CD4-positive, alpha-beta T cell (primary cell): Measurements from ENCODE around the gene HS3ST5. TPM values are rescaled to one million over a fixed set of nuclear protein-coding genes. Genes with fewer than 3 reads are reported as not detected.

Experiments
- ATAC-seq: fragments of 200-7000 bp; cut with Tn5 transposase; one replicate; pipeline ENCODE4 v1.10.0; 2022; ENCODE audit warnings: mild to moderate bottlenecking; ENCODE audit not compliant: poor library complexity
- CTCF ChIA-PET: fragments of 350-600 bp; sonication (Branson Sonifier 250); formaldehyde crosslinking; loops from one replicate; lab custom pipeline; 2021; ENCODE audit warnings: antibody characterized with exemption, inconsistent platforms; lab: Charles Lee
- POLR2A ChIA-PET: fragments of 350-600 bp; sonication (Branson Sonifier 250); formaldehyde crosslinking; loops from one replicate; lab custom pipeline; 2021; ENCODE audit warnings: antibody characterized with exemption, inconsistent platforms; lab: Charles Lee
- DNase-seq, 14 experiments: peaks; one replicate each; pipeline ENCODE4 v3.0.0-alpha.2; 2013 to 2020; ENCODE audit warnings: mixed read lengths in 2 of 14
- H3K27ac ChIP-seq, 2 donors: one replicate each; pipeline versions ENCODE4 v1.5.1 to v1.7.0; 2013; ENCODE audit warnings: low read length in 2 of 2, low read depth in 1 of 2, mild to moderate bottlenecking in 1 of 2
- H3K27me3 ChIP-seq, 2 experiments: 1 replicate in 1 of 2; 2 replicates in 1 of 2; pipeline versions ENCODE4 v1.6.1 to v1.7.0; 2013; ENCODE audit warnings: low read length in 2 of 2, control low read depth in 1 of 2, mild to moderate bottlenecking in 1 of 2, moderate library complexity in 1 of 2; ENCODE audit not compliant: insufficient read depth in 2 of 2, control insufficient read depth in 1 of 2
- H3K36me3 ChIP-seq: one replicate; pipeline ENCODE4 v1.6.1; 2013; ENCODE audit warnings: low read length, control low read depth; ENCODE audit not compliant: insufficient read depth
- H3K4me1 ChIP-seq: one replicate; pipeline ENCODE4 v1.6.1; 2013; ENCODE audit warnings: low read length, control low read depth; ENCODE audit not compliant: insufficient read depth
- H3K4me3 ChIP-seq: one replicate; pipeline ENCODE4 v1.5.1; 2013; ENCODE audit warnings: mild to moderate bottlenecking, low read length, moderate library complexity
- H3K9me3 ChIP-seq, 2 experiments: 1 replicate in 1 of 2; 2 replicates in 1 of 2; pipeline versions ENCODE4 v1.6.1 to v1.7.0; 2013; ENCODE audit warnings: low read length in 2 of 2, mild to moderate bottlenecking in 2 of 2, control low read depth in 1 of 2, moderate library complexity in 1 of 2; ENCODE audit not compliant: control insufficient read depth in 1 of 2, insufficient read depth in 1 of 2
- H3K27ac Mint-ChIP-seq: one replicate; pipeline ENCODE4 v1.8.0; 2020; ENCODE audit warnings: mixed read lengths
- H3K27me3 Mint-ChIP-seq: one replicate; pipeline ENCODE4 v1.8.0; 2021; ENCODE audit warnings: mixed read lengths
- H3K36me3 Mint-ChIP-seq: one replicate; pipeline ENCODE4 v1.8.0; 2021; ENCODE audit warnings: low read depth, mixed read lengths
- H3K4me1 Mint-ChIP-seq: one replicate; pipeline ENCODE4 v1.8.0; 2021; ENCODE audit warnings: low read depth, mixed read lengths
- H3K4me3 Mint-ChIP-seq: one replicate; pipeline ENCODE4 v1.8.0; 2020; ENCODE audit warnings: mild to moderate bottlenecking, mixed read lengths
- H3K9me3 Mint-ChIP-seq: one replicate; pipeline ENCODE4 v1.8.0; 2020; ENCODE audit warnings: mixed read lengths
- intact Hi-C, 2 experiments: fragments of 100-400 bp; cut with DNase I in 1 of 2; cut with micrococcal nuclease in 1 of 2; formaldehyde crosslinking; loops; one replicate each; pipeline versions ENCODE4 v1.15.1 to v1.9.0; 2023 to 2025; cut with DNase I, micrococcal nuclease
- total RNA-seq, 174 experiments: library from RNA in 2 of 174; stranded (reverse) in 2 of 174; gene quantifications; one replicate each; pipeline ENCODE4 v1.2.3 and lab custom pipeline; 2021 to 2026
- TF ChIP-seq, protein P1 (sequence below): fragments of 200-600 bp; IDR thresholded peaks from one replicate; pipeline ENCODE4 v1.8.0; 2022; ENCODE audit warnings: antibody characterized with exemption, mild to moderate bottlenecking

The HS3ST5 gene
- total RNA-seq, 2 experiments from 2014 or later: not detected

- Histone ChIP-seq H3K27me3 (no peaks in the 10 kb centered on the region), H3K27ac (no peak overlapping the region), H3K4me1 (no peaks in the 10 kb centered on the region), H3K4me3 (no peak overlapping the region), H3K9me3 (no peaks in the 10 kb centered on the region), H3K36me3 (no peaks in the 10 kb centered on the region)
- TF ChIP-seq, protein P1, sequence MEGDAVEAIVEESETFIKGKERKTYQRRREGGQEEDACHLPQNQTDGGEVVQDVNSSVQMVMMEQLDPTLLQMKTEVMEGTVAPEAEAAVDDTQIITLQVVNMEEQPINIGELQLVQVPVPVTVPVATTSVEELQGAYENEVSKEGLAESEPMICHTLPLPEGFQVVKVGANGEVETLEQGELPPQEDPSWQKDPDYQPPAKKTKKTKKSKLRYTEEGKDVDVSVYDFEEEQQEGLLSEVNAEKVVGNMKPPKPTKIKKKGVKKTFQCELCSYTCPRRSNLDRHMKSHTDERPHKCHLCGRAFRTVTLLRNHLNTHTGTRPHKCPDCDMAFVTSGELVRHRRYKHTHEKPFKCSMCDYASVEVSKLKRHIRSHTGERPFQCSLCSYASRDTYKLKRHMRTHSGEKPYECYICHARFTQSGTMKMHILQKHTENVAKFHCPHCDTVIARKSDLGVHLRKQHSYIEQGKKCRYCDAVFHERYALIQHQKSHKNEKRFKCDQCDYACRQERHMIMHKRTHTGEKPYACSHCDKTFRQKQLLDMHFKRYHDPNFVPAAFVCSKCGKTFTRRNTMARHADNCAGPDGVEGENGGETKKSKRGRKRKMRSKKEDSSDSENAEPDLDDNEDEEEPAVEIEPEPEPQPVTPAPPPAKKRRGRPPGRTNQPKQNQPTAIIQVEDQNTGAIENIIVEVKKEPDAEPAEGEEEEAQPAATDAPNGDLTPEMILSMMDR: no peak
- ChIA-PET POLR2A (no interaction called here), CTCF (no interaction called here)
- no peak for ATAC-seq
- no peak overlapping the region for H3K27ac Mint-ChIP-seq
- DNase-seq: no peak
- H3K4me1 Mint-ChIP-seq: no peaks in the 10 kb centered on the region
- H3K36me3 Mint-ChIP-seq: no peaks in the 10 kb centered on the region
- intact Hi-C loops: no loop called here
- no peaks in the 10 kb centered on the region for H3K27me3 Mint-ChIP-seq
- peaks cover 2% of the 10 kb centered on the region for H3K9me3 Mint-ChIP-seq
- H3K4me3 Mint-ChIP-seq: no peak overlapping the region
Observed at GRCh38 chr6:114297135-114297534, 45.7 kb downstream of the HS3ST5 start.

DNA sequence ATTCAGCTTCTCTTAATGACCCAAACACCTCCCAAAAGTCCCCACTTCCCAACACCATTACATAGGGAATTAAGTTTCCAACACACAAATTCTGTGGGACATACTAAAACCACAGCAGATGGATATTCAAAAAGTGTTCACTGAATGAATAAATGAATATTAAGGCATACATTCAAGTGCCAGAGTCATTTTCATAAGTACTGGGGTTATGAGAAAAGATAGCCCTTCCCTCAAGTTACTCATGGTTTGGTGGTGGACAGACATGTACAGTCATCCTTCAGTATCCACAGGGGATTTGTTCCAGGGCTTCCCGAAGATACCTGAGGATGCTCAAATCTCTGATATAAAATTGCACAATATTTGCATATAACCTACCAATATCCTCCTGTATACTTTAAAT, 50.4 kb downstream of the HS3ST5 start:
- CTCF ChIA-PET: no interaction called here
- no peaks in the 10 kb centered on the region for H3K4me1 Mint-ChIP-seq

GRCh38 chr6:114291428-114291827, 51.4 kb downstream of the HS3ST5 start:
- H3K4me3 Mint-ChIP-seq: no peak overlapping the region
- Histone ChIP-seq H3K27me3 (no peaks in the 10 kb centered on the region), H3K36me3 (no peaks in the 10 kb centered on the region), H3K27ac (no peak overlapping the region), H3K4me3 (no peak overlapping the region), H3K9me3 (no peaks in the 10 kb centered on the region), H3K4me1 (no peaks in the 10 kb centered on the region)
- TF ChIP-seq, protein P1: no peak
- ChIA-PET CTCF (no interaction called here), POLR2A (no interaction called here)
- H3K36me3 Mint-ChIP-seq: no peaks in the 10 kb centered on the region
- no peaks in the 10 kb centered on the region for H3K4me1 Mint-ChIP-seq
- no peak for DNase-seq
- no peaks in the 10 kb centered on the region for H3K27me3 Mint-ChIP-seq
- intact Hi-C loops: no loop called here
- H3K27ac Mint-ChIP-seq: no peak overlapping the region
- no peaks in the 10 kb centered on the region for H3K9me3 Mint-ChIP-seq
- ATAC-seq: no peak

More for the DNA sequence above, 50.4 kb downstream of the HS3ST5 start:
- H3K4me3 Mint-ChIP-seq: no peak overlapping the region
- no peaks in the 10 kb centered on the region for H3K9me3 ChIP-seq
- H3K36me3 ChIP-seq: no peaks in the 10 kb centered on the region
- POLR2A ChIA-PET: no interaction called here
- no peaks in the 10 kb centered on the region for H3K36me3 Mint-ChIP-seq
- H3K4me3 ChIP-seq: no peak overlapping the region
- no peak overlapping the region for H3K27ac Mint-ChIP-seq
- no peaks in the 10 kb centered on the region for H3K27me3 ChIP-seq
- no peaks in the 10 kb centered on the region for H3K9me3 Mint-ChIP-seq
- intact Hi-C loops: no loop called here
- TF ChIP-seq, protein P1: no peak
- ATAC-seq (no peak), DNase-seq (no peak)
- no peaks in the 10 kb centered on the region for H3K4me1 ChIP-seq
- no peaks in the 10 kb centered on the region for H3K27me3 Mint-ChIP-seq
- H3K27ac ChIP-seq: no peak overlapping the region
